Nephron progenitor cell (in vitro differentiated cells): ENCODE data around the gene RNU6-7.
A peak's percentile ranks its signal among the peaks of the same experiment; 100 is the strongest.

Source experiments
- DNase-seq: peaks from one replicate; pipeline ENCODE4 v3.0.0; 2021
- H3K27ac Mint-ChIP-seq: 2 replicates; pipeline ENCODE4 v1.8.0; 2021; ENCODE audit warnings: mild to moderate bottlenecking, moderate library complexity, mixed read lengths
- H3K27me3 Mint-ChIP-seq: 2 replicates; pipeline ENCODE4 v1.8.0; 2021; ENCODE audit warnings: mild to moderate bottlenecking, low read depth, mixed read lengths; ENCODE audit not compliant: poor library complexity
- H3K36me3 Mint-ChIP-seq: 2 replicates; pipeline ENCODE4 v1.8.0; 2021; ENCODE audit warnings: low read depth, mixed read lengths
- H3K4me1 Mint-ChIP-seq: 2 replicates; pipeline ENCODE4 v1.8.0; 2021; ENCODE audit warnings: mixed read lengths
- H3K4me3 Mint-ChIP-seq: 2 replicates; pipeline ENCODE4 v1.8.0; 2021; ENCODE audit warnings: mild to moderate bottlenecking, moderate library complexity, mixed read lengths
- H3K9me3 Mint-ChIP-seq: 2 replicates; pipeline ENCODE4 v1.8.0; 2021; ENCODE audit warnings: mild to moderate bottlenecking, moderate library complexity, mixed read lengths
- CTCF ChIP-seq: fragments of 200-600 bp; sonication (generic); IDR thresholded peaks from 2 replicates; pipeline ENCODE4 v1.5.0; 2021; ENCODE audit warnings: antibody characterized with exemption

The RNU6-7 gene

GRCh38 chr14:32192712-32193373, 9.0 kb upstream of the RNU6-7 start:
- Mint-ChIP-seq H3K4me3 (no peak overlapping the region), H3K4me1 (no peaks in the 10 kb centered on the region), H3K36me3 (no peaks in the 10 kb centered on the region), H3K27ac (no peak overlapping the region), H3K9me3 (no peaks in the 10 kb centered on the region), H3K27me3 (peaks cover 23% of the 10 kb centered on the region)
- DNase-seq: no peak
- no peak for TF ChIP-seq CTCF

GRCh38 chr14:32193532-32193931, 8.3 kb upstream of the RNU6-7 start:
- TF ChIP-seq CTCF: no peak
- Mint-ChIP-seq H3K4me3 (no peak overlapping the region), H3K27ac (no peak overlapping the region), H3K4me1 (no peaks in the 10 kb centered on the region), H3K27me3 (peaks cover 23% of the 10 kb centered on the region), H3K36me3 (no peaks in the 10 kb centered on the region), H3K9me3 (no peaks in the 10 kb centered on the region)
- no peak for DNase-seq

- Mint-ChIP-seq H3K27ac (no peak overlapping the region), H3K4me1 (peaks cover under 1% of the 10 kb centered on the region), H3K4me3 (no peak overlapping the region), H3K27me3 (peaks cover 16% of the 10 kb centered on the region), H3K36me3 (no peaks in the 10 kb centered on the region), H3K9me3 (no peaks in the 10 kb centered on the region)
- no peak for TF ChIP-seq CTCF
- DNase-seq: no peak
Observed at GRCh38 chr14:32195636-32196035, 6.2 kb upstream of the RNU6-7 start.

- no peak for DNase-seq
- Mint-ChIP-seq H3K4me3 (no peak overlapping the region), H3K27me3 (peaks cover 22% of the 10 kb centered on the region), H3K27ac (no peak overlapping the region), H3K9me3 (no peaks in the 10 kb centered on the region), H3K4me1 (peaks cover 5% of the 10 kb centered on the region), H3K36me3 (no peaks in the 10 kb centered on the region)
- no peak for TF ChIP-seq CTCF
Observed at GRCh38 chr14:32197919-32198318, 3.9 kb upstream of the RNU6-7 start.

- H3K27ac Mint-ChIP-seq: peak overlapping the region; percentile 100
- H3K36me3 Mint-ChIP-seq: no peaks in the 10 kb centered on the region
- H3K9me3 Mint-ChIP-seq: no peaks in the 10 kb centered on the region
- H3K4me3 Mint-ChIP-seq: peak overlapping the region; percentile 94
- H3K27me3 Mint-ChIP-seq: peaks cover 21% of the 10 kb centered on the region
- DNase-seq: no peak
- no peak for TF ChIP-seq CTCF
- H3K4me1 Mint-ChIP-seq: peaks cover 16% of the 10 kb centered on the region
Observed at GRCh38 chr14:32200368-32201192, 1.3 kb upstream of the RNU6-7 start.
